SK-N-MC (cell line): ENCODE results near the gene TAX1BP1.

Experiments used
- EZH2 ChIP-seq: fragments of 200-600 bp; sonication (generic); IDR thresholded peaks from one replicate; pipeline ENCODE4 v1.6.1; 2017; ENCODE audit warnings: antibody characterized with exemption
- POLR2AphosphoS5 ChIP-seq: IDR thresholded peaks from 2 replicates; pipeline ENCODE4 v1.6.1; 2012; ENCODE audit warnings: mild to moderate bottlenecking, low read depth, low read length, borderline replicate concordance

- no peak for TF ChIP-seq EZH2
- TF ChIP-seq POLR2AphosphoS5 = no peak
Observed at GRCh38 chr7:27771111-27771510, 31.1 kb downstream of the TAX1BP1 start.
